ENCODE measurements around the gene CPLX1.

The CPLX1 gene

GRCh38 chr4:833156-833555 lies 7.2 kb upstream of the CPLX1 start:
- no peak for DNase-seq (ENCODE audit: low read depth, low spot score)

- no peak for DNase-seq (ENCODE audit: low read depth, low spot score)
Observed at GRCh38 chr4:832536-832935, 6.6 kb upstream of the CPLX1 start.

GRCh38 chr4:832108-832507 lies 6.2 kb upstream of the CPLX1 start:
- DNase-seq (ENCODE audit: low read depth, low spot score): no peak

- no peak for DNase-seq (ENCODE audit: low read depth, low spot score)
Observed at GRCh38 chr4:831483-831805, 5.5 kb upstream of the CPLX1 start.

- no peak for DNase-seq (ENCODE audit: low read depth, low spot score)
Observed at GRCh38 chr4:830601-831482, 4.9 kb upstream of the CPLX1 start.

GRCh38 chr4:829761-830600 lies 4.1 kb upstream of the CPLX1 start:
- no peak for DNase-seq (ENCODE audit: low read depth, low spot score)

- DNase-seq (ENCODE audit: low read depth, low spot score): no peak
Observed at GRCh38 chr4:829291-829690, 3.4 kb upstream of the CPLX1 start.

- DNase-seq (ENCODE audit: low read depth, low spot score): no peak
Observed at GRCh38 chr4:828641-829271, 2.8 kb upstream of the CPLX1 start.

GRCh38 chr4:827209-828081 lies 1.5 kb upstream of the CPLX1 start:
- no peak for DNase-seq (ENCODE audit: low read depth, low spot score)

GRCh38 chr4:826508-827208 lies 729 bp upstream of the CPLX1 start:
- DNase-seq (ENCODE audit: low read depth, low spot score): no peak

- no peak for DNase-seq (ENCODE audit: low read depth, low spot score)
Observed at GRCh38 chr4:825063-825970, 612 bp downstream of the CPLX1 start.

- DNase-seq (ENCODE audit: low read depth, low spot score): no peak
Observed at GRCh38 chr4:824461-825062, 1.4 kb downstream of the CPLX1 start.

- no peak for DNase-seq (ENCODE audit: low read depth, low spot score)
Observed at GRCh38 chr4:823761-824460, 2.0 kb downstream of the CPLX1 start.

- no peak for DNase-seq (ENCODE audit: low read depth, low spot score)
Observed at GRCh38 chr4:823176-823760, 2.7 kb downstream of the CPLX1 start.

- DNase-seq (ENCODE audit: low read depth, low spot score): no peak
Observed at GRCh38 chr4:822361-823175, 3.4 kb downstream of the CPLX1 start.

GRCh38 chr4:821631-822030 lies 4.3 kb downstream of the CPLX1 start:
- DNase-seq (ENCODE audit: low read depth, low spot score): no peak

- DNase-seq (ENCODE audit: low read depth, low spot score): no peak
Observed at GRCh38 chr4:821181-821591, 4.7 kb downstream of the CPLX1 start.

Data from activated CD4-positive, CD25-positive, alpha-beta regulatory T cell treated with anti-CD3 and anti-CD28 coated beads, Interleukin-2, amount 50 U/mL, for 16 hours (primary cell).